GM08714 (cell line): ENCODE measurements around the gene CAMLG.
"Not testable (repeated sequence)": the region's sequence is repeated elsewhere in the genome, so short reads cannot be mapped to it uniquely, and the experiment has no call there.

Experiments
- H3K4me3 ChIP-seq: fragments of 200-500 bp; sonication (Bioruptor generic); 2 replicates; pipeline ENCODE4 v1.5.1; 2014; ENCODE audit warnings: mild to moderate bottlenecking, low read length, inconsistent platforms
- ZNF274 ChIP-seq: IDR thresholded peaks from 2 replicates; pipeline ENCODE4 v1.6.1; 2012; ENCODE audit warnings: mild to moderate bottlenecking, low read depth, low read length

Gene CAMLG

GRCh38 chr5:134738133-134738962 lies at the start of gene CAMLG:
CAMLG (plus strand) TSS chr5:134738548; CDS start chr5:134738621, 73 bp downstream.
- no peak for TF ChIP-seq ZNF274
- peak within 1 kb of the TSS; percentile 86 for H3K4me3 ChIP-seq

- not testable (repeated sequence) for H3K4me3 ChIP-seq
Observed at GRCh38 chr5:134690144-134690543, 48.2 kb upstream of the CAMLG start.

GRCh38 chr5:134692722-134693121 lies 45.6 kb upstream of the CAMLG start:
- TF ChIP-seq ZNF274: no peak
- no peak overlapping the region for H3K4me3 ChIP-seq

GRCh38 chr5:134708301-134708700 lies 30.0 kb upstream of the CAMLG start:
- H3K4me3 ChIP-seq: no peak overlapping the region
- TF ChIP-seq ZNF274: no peak

GRCh38 chr5:134714120-134714519 lies 24.2 kb upstream of the CAMLG start:
- H3K4me3 ChIP-seq: no peak overlapping the region
- no peak for TF ChIP-seq ZNF274

GRCh38 chr5:134714541-134714940 lies 23.8 kb upstream of the CAMLG start:
- TF ChIP-seq ZNF274: no peak
- H3K4me3 ChIP-seq: no peak overlapping the region

GRCh38 chr5:134715466-134715865 lies 22.9 kb upstream of the CAMLG start:
- H3K4me3 ChIP-seq: not testable (repeated sequence)

GRCh38 chr5:134724872-134725271 lies 13.5 kb upstream of the CAMLG start:
- no peak for TF ChIP-seq ZNF274

GRCh38 chr5:134732819-134733218 lies 5.5 kb upstream of the CAMLG start:
- no peak for TF ChIP-seq ZNF274
- H3K4me3 ChIP-seq: no peak overlapping the region

More at GRCh38 chr5:134724872-134725271, 13.5 kb upstream of the CAMLG start:
- H3K4me3 ChIP-seq: no peak overlapping the region

- TF ChIP-seq ZNF274: no peak
- H3K4me3 ChIP-seq: no peak overlapping the region
Observed at GRCh38 chr5:134735243-134735642, 3.1 kb upstream of the CAMLG start.

GRCh38 chr5:134736173-134736812 lies 2.1 kb upstream of the CAMLG start:
- H3K4me3 ChIP-seq: no peak overlapping the region
- TF ChIP-seq ZNF274: no peak

- peak overlapping the region; percentile 86 for H3K4me3 ChIP-seq
- TF ChIP-seq ZNF274: no peak
Observed at GRCh38 chr5:134738963-134739661, 764 bp downstream of the CAMLG start.

- no peak for TF ChIP-seq ZNF274
- H3K4me3 ChIP-seq: no peak overlapping the region
Observed at GRCh38 chr5:134741052-134741451, 2.7 kb downstream of the CAMLG start.

GRCh38 chr5:134742134-134742533 lies 3.8 kb downstream of the CAMLG start:
- TF ChIP-seq ZNF274: no peak
- no peak overlapping the region for H3K4me3 ChIP-seq

GRCh38 chr5:134749415-134749814 lies 11.1 kb downstream of the CAMLG start:
- H3K4me3 ChIP-seq: no peak overlapping the region
- no peak for TF ChIP-seq ZNF274

GRCh38 chr5:134758176-134758503 lies 19.8 kb downstream of the CAMLG start:
- no peak for TF ChIP-seq ZNF274

More at GRCh38 chr5:134758176-134758503, 19.8 kb downstream of the CAMLG start:
- H3K4me3 ChIP-seq: peak overlapping the region; percentile 38; the same call in 1 of the 2 replicates
